CD14-positive monocyte (primary cell): ENCODE data around the gene TBC1D12. TPM values are rescaled to one million over a fixed set of nuclear protein-coding genes. Genes with fewer than 3 reads are reported as not detected.

ENCODE experiments used
- DNase-seq, 3 donors: peaks; one replicate each; pipeline ENCODE4 v3.0.0-alpha.2; 2011 to 2022
- H2AFZ ChIP-seq: 2 replicates; pipeline ENCODE4 v1.6.0; 2012; ENCODE audit warnings: mild to moderate bottlenecking, low read depth, low read length, inconsistent platforms; ENCODE audit not compliant: insufficient read depth, poor library complexity, severe bottlenecking
- H3K27ac ChIP-seq, 2 donors: 1 replicate in 1 of 2; 2 replicates in 1 of 2; pipeline ENCODE4 v1.5.1; 2012 to 2013; ENCODE audit warnings: low read length in 2 of 2, control low read depth in 1 of 2, inconsistent platforms in 1 of 2, low read depth in 1 of 2, mild to moderate bottlenecking in 1 of 2
- H3K27me3 ChIP-seq, 2 donors: one replicate each; pipeline versions ENCODE4 v1.6.0 to v1.6.1; 2011 to 2013; ENCODE audit warnings: low read length in 2 of 2; ENCODE audit not compliant: control insufficient read depth in 2 of 2, insufficient read depth in 2 of 2
- H3K36me3 ChIP-seq, 2 donors: replicated peaks in 1 of 2; 1 replicate in 1 of 2; 2 replicates in 1 of 2; pipeline versions ENCODE4 v1.5.1 to v1.6.1; 2012 to 2013; ENCODE audit warnings: low read length in 2 of 2, control low read depth in 1 of 2, inconsistent platforms in 1 of 2, mild to moderate bottlenecking in 1 of 2; ENCODE audit not compliant: insufficient read depth in 2 of 2, control insufficient read depth in 1 of 2
- H3K4me1 ChIP-seq, 2 donors: 1 replicate in 1 of 2; 2 replicates in 1 of 2; pipeline versions ENCODE4 v1.5.1 to v1.6.1; 2012 to 2013; ENCODE audit warnings: low read length in 2 of 2, control low read depth in 1 of 2, inconsistent platforms in 1 of 2, mild to moderate bottlenecking in 1 of 2, moderate library complexity in 1 of 2; ENCODE audit not compliant: insufficient read depth in 2 of 2, control insufficient read depth in 1 of 2
- H3K4me2 ChIP-seq: replicated peaks from 2 replicates; pipeline ENCODE3; 2012; ENCODE audit warnings: low read length, moderate library complexity, mild to moderate bottlenecking; ENCODE audit not compliant: poor library complexity, severe bottlenecking; ENCODE audit errors: extremely low read depth
- H3K4me3 ChIP-seq, 3 experiments: fragments of 200-600 bp in 1 of 3; sonication (generic) in 1 of 3; replicated peaks in 1 of 3; 1 replicate in 2 of 3; 2 replicates in 1 of 3; pipeline ENCODE4 v1.5.1; 2011 to 2013; ENCODE audit warnings: low read length in 3 of 3, mild to moderate bottlenecking in 3 of 3, control low read depth in 2 of 3, low read depth in 2 of 3, inconsistent platforms in 1 of 3, moderate library complexity in 1 of 3
- H3K79me2 ChIP-seq: 2 replicates; pipeline ENCODE4 v1.6.0; 2012; ENCODE audit warnings: mild to moderate bottlenecking, control low read depth, inconsistent platforms, low read length, moderate library complexity; ENCODE audit not compliant: insufficient read depth
- H3K9ac ChIP-seq: 2 replicates; pipeline ENCODE4 v1.6.0; 2017; ENCODE audit warnings: low read length, mild to moderate bottlenecking; ENCODE audit not compliant: insufficient read depth, poor library complexity, severe bottlenecking
- H3K9me3 ChIP-seq, 2 donors: replicated peaks in 1 of 2; 1 replicate in 1 of 2; 2 replicates in 1 of 2; pipeline versions ENCODE4 v1.5.1 to v1.6.1; 2012 to 2013; ENCODE audit warnings: low read length in 2 of 2, control low read depth in 1 of 2; ENCODE audit not compliant: control insufficient read depth in 1 of 2, insufficient read depth in 1 of 2
- H4K20me1 ChIP-seq: 2 replicates; pipeline ENCODE4 v1.6.0; 2012; ENCODE audit warnings: mild to moderate bottlenecking, low read length, control low read depth, moderate library complexity; ENCODE audit not compliant: insufficient read depth
- H3K27ac Mint-ChIP-seq, 7 donors: one replicate each; pipeline ENCODE4 v1.8.0; 2020; ENCODE audit warnings: mild to moderate bottlenecking in 7 of 7, mixed read lengths in 7 of 7, moderate library complexity in 6 of 7, inconsistent platforms in 2 of 7
- H3K27me3 Mint-ChIP-seq, 3 donors: one replicate each; pipeline ENCODE4 v1.8.0; 2021 to 2022; ENCODE audit warnings: low read depth in 3 of 3, mild to moderate bottlenecking in 3 of 3, mixed read lengths in 3 of 3, moderate library complexity in 3 of 3, inconsistent platforms in 1 of 3
- H3K36me3 Mint-ChIP-seq, 2 donors: one replicate each; pipeline ENCODE4 v1.8.0; 2020; ENCODE audit warnings: mixed read lengths in 2 of 2, inconsistent platforms in 1 of 2, mild to moderate bottlenecking in 1 of 2
- H3K4me1 Mint-ChIP-seq: one replicate; pipeline ENCODE4 v1.8.0; 2020; ENCODE audit warnings: mild to moderate bottlenecking, mixed read lengths
- H3K4me3 Mint-ChIP-seq, 2 donors: one replicate each; pipeline ENCODE4 v1.8.0; 2020; ENCODE audit warnings: mild to moderate bottlenecking in 2 of 2, mixed read lengths in 2 of 2, moderate library complexity in 1 of 2
- H3K9me3 Mint-ChIP-seq, 7 donors: one replicate each; pipeline ENCODE4 v1.8.0; 2020 to 2022; ENCODE audit warnings: mixed read lengths in 7 of 7, mild to moderate bottlenecking in 6 of 7, moderate library complexity in 6 of 7, inconsistent platforms in 2 of 7
- WGBS: methylation state at CpG from one replicate; pipeline ENCODE4 v1.1.5; 2013; ENCODE audit warnings: missing lambda C conversion rate; ENCODE audit not compliant: insufficient coverage; 5-methylcytosine and 5-hydroxymethylcytosine counted together
- intact Hi-C, 2 donors: fragments of 100-400 bp; cut with micrococcal nuclease; formaldehyde crosslinking; loops; one replicate each; pipeline versions ENCODE4 v1.15.0 to v1.15.1; 2023
- polyA plus RNA-seq, 3 donors: library from polyadenylated mRNA; depleted of rRNA in 1 of 3; unstranded in 2 of 3; stranded (reverse) in 1 of 3; fragments of 300-500 nt in 2 of 3; fragments of >200 nt in 1 of 3; fragmentation: Illumina TruSeq in 2 of 3; gene quantifications; 1 replicate in 2 of 3; 2 replicates in 1 of 3; pipeline ENCODE4 v1.2.3, GENCODE V29; 2012 to 2021
- TF ChIP-seq, protein P1 (sequence below): fragments of 200-600 bp; IDR thresholded peaks from one replicate; pipeline ENCODE4 v1.8.0; 2022; ENCODE audit warnings: antibody characterized with exemption, mild to moderate bottlenecking

TBC1D12 gene
- polyA plus RNA-seq, 3 donors: 3.1 to 10.5 (median 3.4) TPM

- no peak for DNase-seq
These were observed 119.2 kb downstream of the TBC1D12 start for GRCh38 chr10:94521276-94522250.

DNA sequence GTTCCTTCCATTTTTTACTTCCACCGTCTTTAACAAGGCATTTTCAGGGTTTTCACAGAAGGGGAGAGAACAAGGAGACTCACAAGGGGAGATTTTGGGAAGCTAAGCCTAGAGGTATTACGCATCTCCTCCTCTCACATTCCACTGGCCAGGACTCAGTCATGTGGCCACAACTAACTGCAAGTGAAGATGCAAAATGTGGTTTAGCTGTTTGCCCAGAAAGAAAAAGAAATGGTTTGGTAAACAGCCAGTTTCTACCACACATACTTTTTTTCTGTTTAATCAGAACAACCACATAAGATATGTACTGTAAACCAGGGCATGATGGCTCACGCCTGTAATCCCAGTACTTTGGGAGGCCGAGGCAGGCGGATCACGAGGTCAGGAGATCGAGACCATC is 121.8 kb downstream of the TBC1D12 start:
- WGBS: 93% methylated on average over 3 of the region's 7 CpGs
- Histone ChIP-seq H3K79me2 (no peaks in the 10 kb centered on the region), H2AFZ (no peak overlapping the region), H3K4me2 (no peak overlapping the region), H4K20me1 (no peaks in the 10 kb centered on the region), H3K27ac (no peak overlapping the region), H3K4me3 (no peak overlapping the region), H3K9me3 (no peaks in the 10 kb centered on the region), H3K27me3 (no peaks in the 10 kb centered on the region), H3K4me1 (no peaks in the 10 kb centered on the region), H3K36me3 (peaks cover 0 to 23% of the 10 kb centered on the region in 2 donors), H3K9ac (no peak overlapping the region)
- DNase-seq: no peak
- no peaks in the 10 kb centered on the region for H3K4me1 Mint-ChIP-seq
- no peak overlapping the region for H3K27ac Mint-ChIP-seq
- H3K36me3 Mint-ChIP-seq: peaks cover 6 to 20% of the 10 kb centered on the region in 2 donors
- peaks cover 0 to 1% (median 0%) of the 10 kb centered on the region in 7 donors for H3K9me3 Mint-ChIP-seq
- H3K4me3 Mint-ChIP-seq: no peak overlapping the region
- TF ChIP-seq, protein P1, sequence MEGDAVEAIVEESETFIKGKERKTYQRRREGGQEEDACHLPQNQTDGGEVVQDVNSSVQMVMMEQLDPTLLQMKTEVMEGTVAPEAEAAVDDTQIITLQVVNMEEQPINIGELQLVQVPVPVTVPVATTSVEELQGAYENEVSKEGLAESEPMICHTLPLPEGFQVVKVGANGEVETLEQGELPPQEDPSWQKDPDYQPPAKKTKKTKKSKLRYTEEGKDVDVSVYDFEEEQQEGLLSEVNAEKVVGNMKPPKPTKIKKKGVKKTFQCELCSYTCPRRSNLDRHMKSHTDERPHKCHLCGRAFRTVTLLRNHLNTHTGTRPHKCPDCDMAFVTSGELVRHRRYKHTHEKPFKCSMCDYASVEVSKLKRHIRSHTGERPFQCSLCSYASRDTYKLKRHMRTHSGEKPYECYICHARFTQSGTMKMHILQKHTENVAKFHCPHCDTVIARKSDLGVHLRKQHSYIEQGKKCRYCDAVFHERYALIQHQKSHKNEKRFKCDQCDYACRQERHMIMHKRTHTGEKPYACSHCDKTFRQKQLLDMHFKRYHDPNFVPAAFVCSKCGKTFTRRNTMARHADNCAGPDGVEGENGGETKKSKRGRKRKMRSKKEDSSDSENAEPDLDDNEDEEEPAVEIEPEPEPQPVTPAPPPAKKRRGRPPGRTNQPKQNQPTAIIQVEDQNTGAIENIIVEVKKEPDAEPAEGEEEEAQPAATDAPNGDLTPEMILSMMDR: no peak
- intact Hi-C loops: no loop called here
- H3K27me3 Mint-ChIP-seq: peaks cover 0 to 3% (median 3%) of the 10 kb centered on the region in 3 donors

More at GRCh38 chr10:94521276-94522250, 119.2 kb downstream of the TBC1D12 start:
- peaks cover 2 to 15% of the 10 kb centered on the region in 2 donors for H3K36me3 Mint-ChIP-seq
- TF ChIP-seq, protein P1: no peak
- H3K4me3 ChIP-seq: no peak overlapping the region
- intact Hi-C loops: no loop called here
- H3K4me3 Mint-ChIP-seq: no peak overlapping the region
- no peaks in the 10 kb centered on the region for H3K9me3 ChIP-seq
- no peaks in the 10 kb centered on the region for H3K9me3 Mint-ChIP-seq
- H3K36me3 ChIP-seq: peaks cover 0 to 23% of the 10 kb centered on the region in 2 donors
- WGBS: no CpG with 5 or more reads among the region's 5 CpGs
- H4K20me1 ChIP-seq: no peaks in the 10 kb centered on the region
- H3K79me2 ChIP-seq: no peaks in the 10 kb centered on the region
- H3K27me3 Mint-ChIP-seq: peaks cover 0 to 2% (median 0%) of the 10 kb centered on the region in 3 donors
- no peaks in the 10 kb centered on the region for H3K4me1 Mint-ChIP-seq
- H2AFZ ChIP-seq: no peak overlapping the region
- no peak overlapping the region for H3K27ac Mint-ChIP-seq
- no peak overlapping the region for H3K27ac ChIP-seq
- no peak overlapping the region for H3K4me2 ChIP-seq
- no peak overlapping the region for H3K9ac ChIP-seq
- no peaks in the 10 kb centered on the region for H3K27me3 ChIP-seq
- no peaks in the 10 kb centered on the region for H3K4me1 ChIP-seq
